ENCODE results near the gene ZBTB1.

ZBTB1 gene

DNA sequence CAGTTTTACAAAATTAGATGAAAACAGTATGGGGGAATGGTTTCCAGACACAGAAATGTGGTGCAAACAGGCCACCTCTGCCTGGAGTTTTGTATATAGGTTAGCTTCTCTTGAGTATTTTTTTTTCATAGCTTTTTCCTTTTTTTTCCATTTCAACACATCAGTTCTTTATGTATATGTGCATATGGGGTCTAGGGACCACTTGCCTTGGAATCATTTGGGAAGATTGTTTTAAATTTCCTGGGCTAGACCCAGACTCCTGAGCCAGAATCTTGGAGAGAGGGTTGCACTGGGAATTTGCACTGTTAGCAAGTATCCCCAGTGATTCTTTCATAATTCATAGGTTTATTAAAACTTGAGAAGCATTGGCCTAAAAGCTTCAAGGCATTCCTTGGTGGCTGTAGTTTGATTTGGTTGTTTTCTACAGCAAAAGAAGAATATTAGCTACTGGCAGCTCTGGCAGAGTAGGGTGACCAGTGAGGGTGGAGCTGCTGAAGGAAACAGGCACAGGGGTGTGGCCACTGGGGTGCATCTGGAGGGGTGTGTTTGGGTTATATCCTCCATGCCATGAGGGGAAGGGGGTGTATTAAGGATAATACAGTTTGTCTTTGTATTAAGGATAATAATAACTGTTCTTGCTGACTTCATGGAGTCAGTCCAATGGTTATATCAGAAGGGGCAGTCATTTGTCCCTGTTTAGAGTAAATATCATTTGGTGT is 68.0 kb downstream of the ZBTB1 start:
- no peak overlapping the region for H3K27ac ChIP-seq
- no peak overlapping the region for H3K4me3 ChIP-seq (ENCODE audit: low read depth, low read length)
- no peaks in the 10 kb centered on the region for H3K27me3 ChIP-seq (ENCODE audit: insufficient read depth, low read depth, severe bottlenecking)
- DNase-seq = no peak
- TF ChIP-seq, protein P1, sequence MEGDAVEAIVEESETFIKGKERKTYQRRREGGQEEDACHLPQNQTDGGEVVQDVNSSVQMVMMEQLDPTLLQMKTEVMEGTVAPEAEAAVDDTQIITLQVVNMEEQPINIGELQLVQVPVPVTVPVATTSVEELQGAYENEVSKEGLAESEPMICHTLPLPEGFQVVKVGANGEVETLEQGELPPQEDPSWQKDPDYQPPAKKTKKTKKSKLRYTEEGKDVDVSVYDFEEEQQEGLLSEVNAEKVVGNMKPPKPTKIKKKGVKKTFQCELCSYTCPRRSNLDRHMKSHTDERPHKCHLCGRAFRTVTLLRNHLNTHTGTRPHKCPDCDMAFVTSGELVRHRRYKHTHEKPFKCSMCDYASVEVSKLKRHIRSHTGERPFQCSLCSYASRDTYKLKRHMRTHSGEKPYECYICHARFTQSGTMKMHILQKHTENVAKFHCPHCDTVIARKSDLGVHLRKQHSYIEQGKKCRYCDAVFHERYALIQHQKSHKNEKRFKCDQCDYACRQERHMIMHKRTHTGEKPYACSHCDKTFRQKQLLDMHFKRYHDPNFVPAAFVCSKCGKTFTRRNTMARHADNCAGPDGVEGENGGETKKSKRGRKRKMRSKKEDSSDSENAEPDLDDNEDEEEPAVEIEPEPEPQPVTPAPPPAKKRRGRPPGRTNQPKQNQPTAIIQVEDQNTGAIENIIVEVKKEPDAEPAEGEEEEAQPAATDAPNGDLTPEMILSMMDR (IDR thresholded peaks at IDR 0.05; ENCODE audit: low read depth, low read length) = no peak
- H3K36me3 ChIP-seq = no peaks in the 10 kb centered on the region
- no peaks in the 10 kb centered on the region for H3K9me3 ChIP-seq (ENCODE audit: severe bottlenecking)

DNA sequence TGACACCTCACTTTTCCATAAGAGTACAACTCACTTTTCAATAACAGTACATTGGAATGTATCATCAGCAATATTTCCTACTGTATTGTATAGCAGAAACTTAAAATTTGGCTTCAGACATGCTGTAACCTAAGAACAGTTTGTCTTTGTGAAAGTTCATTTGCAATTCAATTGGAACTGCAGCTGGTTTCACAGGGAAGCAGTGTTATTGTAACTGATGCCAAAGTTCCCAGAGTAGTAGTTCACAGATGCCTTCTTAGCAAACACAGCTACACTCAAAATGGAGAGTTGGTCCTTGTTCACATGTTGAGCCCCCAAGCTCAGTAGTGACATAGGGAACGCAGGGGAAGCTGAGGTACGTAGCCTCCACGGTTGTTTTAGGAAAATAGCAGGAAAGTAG is 68.5 kb downstream of the ZBTB1 start:
- Histone ChIP-seq H3K36me3 (no peaks in the 10 kb centered on the region), H3K27me3 (ENCODE audit: insufficient read depth, low read depth, severe bottlenecking) (no peaks in the 10 kb centered on the region), H3K27ac (no peak overlapping the region), H3K9me3 (ENCODE audit: severe bottlenecking) (no peaks in the 10 kb centered on the region), H3K4me3 (ENCODE audit: low read depth, low read length) (no peak overlapping the region)
- no peak for DNase-seq
- TF ChIP-seq, protein P1 (IDR thresholded peaks at IDR 0.05; ENCODE audit: low read depth, low read length) = no peak

All from WERI-Rb-1 (cell line).